GM18502 (cell line): ENCODE data around the gene SAMD3.
"Not testable (repeated sequence)": the region's sequence is repeated elsewhere in the genome, so short reads cannot be mapped to it uniquely, and the experiment has no call there.

ENCODE experiments used
- ATAC-seq: cut with Tn5 transposase; IDR thresholded peaks from one replicate; pipeline ENCODE4 v1.9.1; 2021; ENCODE audit warnings: mild to moderate bottlenecking; ENCODE audit not compliant: unreplicated experiment, poor library complexity

Gene SAMD3

GRCh38 chr6:130138116-130138908 lies 84.4 kb downstream of the SAMD3 start:
- peak; percentile 84 for ATAC-seq

DNA sequence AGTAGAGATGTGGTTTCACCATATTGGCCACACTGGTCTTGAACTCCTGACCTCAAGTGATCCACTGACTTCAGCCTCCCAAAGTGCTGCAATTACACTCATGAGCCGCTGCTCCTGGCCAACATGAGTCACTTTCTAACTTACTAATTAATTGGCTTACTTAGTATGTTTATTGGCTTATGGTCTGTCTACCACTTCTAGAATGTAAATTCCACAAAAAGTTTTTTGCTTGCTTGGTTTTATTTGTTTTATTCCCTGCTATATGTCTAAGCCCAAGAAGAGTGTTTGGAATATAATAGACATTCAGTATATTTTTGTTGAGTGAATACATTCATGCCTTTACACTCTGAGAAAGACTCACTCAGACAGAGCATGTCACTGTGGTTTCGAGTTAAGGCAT lies 86.0 kb downstream of the SAMD3 start:
- no peak for ATAC-seq

GRCh38 chr6:130134582-130134981 lies 88.2 kb downstream of the SAMD3 start:
- ATAC-seq = no peak

DNA sequence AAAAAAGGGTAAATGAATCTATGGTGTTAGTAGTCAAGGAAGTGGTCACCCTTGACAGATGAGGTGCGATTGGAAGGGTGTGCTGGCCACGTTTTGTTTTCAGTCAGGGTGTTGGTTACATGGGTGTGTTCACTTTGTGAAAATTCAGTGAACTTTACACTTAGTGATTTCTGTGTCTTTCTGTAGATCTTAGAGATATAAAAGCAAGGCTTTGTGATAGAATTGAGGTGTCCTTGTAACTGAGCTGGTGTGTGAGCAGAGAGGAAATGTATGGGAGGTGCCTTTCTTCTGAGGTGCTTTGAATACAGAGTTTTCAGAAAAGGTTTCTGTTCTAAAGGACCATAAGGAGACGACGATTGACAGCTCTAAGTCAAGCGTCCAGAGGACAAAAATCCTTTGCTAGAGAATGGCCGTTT lies 90.5 kb downstream of the SAMD3 start:
- ATAC-seq = peak; percentile 78

DNA sequence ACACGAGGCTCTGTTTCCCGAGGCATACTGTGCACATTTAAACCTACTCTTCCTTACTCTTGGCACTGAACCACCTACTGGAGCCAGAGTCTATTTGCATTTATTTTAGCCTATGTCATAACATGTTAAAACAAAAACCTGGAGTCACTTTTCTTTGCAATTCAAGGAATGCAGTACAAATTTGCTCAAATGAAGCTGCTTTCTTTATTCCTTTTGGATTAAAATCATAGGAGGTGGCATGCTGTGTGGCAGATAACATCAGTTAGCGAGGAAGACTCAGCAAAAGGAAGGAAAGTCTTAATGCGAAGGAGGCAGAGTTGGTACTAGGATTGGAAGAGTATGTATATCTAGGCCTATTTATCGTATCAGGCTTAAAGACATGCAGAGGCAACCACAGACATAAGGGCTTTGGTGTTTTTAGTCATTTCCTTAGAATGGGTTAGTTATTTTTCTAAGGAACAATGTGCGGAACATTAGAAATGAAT lies 92.9 kb downstream of the SAMD3 start:
- ATAC-seq = no peak

DNA sequence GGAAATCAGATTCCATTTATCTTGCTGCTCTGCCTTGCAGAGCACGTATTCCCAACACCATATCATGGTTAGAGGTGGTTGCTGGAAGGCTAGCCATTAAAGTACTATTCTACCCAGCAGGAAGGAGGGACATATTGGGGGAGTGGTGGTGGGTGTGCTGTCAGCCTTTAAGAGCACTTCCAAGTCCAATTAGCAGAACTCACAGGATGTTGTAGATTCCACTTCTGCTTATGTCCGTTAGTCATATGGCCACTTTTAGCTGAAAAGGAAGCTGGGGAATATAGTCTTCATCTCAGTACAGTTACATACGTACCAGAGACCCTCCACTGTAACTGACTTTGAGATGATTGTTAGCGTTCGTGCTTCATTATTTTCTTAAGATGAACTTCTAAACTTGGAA lies 94.4 kb downstream of the SAMD3 start:
- ATAC-seq = no peak

DNA sequence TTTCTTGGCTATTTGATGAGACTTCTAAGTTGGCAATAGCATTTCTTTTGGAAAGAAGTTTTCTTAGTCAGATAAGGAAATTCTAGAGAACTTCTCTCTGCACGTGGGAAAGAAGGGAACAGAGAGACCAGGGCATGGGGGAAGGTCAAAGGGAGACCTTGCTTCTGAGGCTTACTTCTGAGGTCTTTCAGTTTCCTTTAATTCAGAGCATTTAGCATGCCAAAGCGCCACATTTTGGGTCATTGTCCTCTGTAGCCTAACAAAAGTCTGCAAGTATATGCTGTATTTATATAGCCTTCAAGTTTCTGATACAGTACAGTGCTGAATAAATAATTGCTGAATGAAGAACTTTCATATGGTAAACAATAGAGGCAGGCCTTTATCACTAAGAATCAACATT lies 95.6 kb downstream of the SAMD3 start:
- no peak for ATAC-seq

DNA sequence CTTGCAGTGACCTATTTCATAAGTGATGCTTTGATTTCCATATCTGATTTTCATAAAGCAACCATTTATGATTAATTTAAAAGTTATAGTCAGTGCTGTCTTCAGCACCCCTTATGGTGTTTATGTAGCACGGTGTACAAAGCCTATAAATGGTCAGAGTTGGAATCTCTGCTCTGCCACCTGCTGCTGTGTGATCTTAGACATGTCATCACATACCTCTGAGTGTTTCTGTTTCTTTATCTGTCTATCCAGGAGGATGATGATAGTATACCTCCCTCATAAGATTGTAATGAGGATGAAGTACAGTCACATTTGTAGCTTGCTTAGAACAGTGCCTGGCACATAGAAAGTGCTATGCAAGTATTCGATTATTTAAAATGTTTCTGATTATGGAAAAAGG lies 100.5 kb downstream of the SAMD3 start:
- ATAC-seq = no peak

DNA sequence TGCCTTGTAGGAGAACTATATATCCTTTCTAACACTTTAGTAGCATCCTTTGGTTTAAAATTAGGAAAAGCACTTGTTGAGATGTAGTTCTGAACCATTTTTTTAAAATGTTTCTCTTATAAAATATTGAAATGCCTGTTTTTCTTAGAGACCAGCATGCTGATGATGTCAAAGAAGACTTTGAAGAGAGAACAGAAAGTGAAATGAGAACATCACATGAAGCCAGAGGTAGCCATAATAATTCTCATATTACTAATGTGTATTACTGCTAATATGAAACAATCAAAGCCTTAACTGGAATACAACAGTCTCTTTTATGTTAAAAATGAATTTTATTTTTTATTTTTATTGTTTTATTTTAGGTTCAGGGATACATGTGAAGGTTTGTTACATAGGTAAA lies 102.0 kb downstream of the SAMD3 start:
- no peak for ATAC-seq

GRCh38 chr6:130119211-130119610 lies 103.5 kb downstream of the SAMD3 start:
- ATAC-seq = no peak

DNA sequence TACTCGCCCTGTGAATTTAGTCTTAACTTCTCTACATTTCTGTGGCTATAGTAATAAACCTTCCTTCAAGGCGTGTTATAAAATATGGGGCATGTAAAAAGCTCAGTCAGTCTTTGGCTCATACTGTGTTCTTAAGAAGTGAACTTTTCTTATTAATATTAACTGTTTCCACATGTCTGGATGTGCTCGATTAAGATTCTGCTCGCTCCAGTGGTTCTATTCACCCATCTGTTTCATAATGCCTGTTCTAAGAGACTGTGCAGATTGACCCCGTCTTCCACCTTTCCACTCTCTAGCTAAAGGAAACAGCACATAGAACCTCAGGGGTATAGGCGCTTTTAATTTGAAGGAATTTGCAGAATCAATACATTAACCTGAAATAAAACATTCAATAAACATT lies 104.5 kb downstream of the SAMD3 start:
- peak; percentile 33 for ATAC-seq

DNA sequence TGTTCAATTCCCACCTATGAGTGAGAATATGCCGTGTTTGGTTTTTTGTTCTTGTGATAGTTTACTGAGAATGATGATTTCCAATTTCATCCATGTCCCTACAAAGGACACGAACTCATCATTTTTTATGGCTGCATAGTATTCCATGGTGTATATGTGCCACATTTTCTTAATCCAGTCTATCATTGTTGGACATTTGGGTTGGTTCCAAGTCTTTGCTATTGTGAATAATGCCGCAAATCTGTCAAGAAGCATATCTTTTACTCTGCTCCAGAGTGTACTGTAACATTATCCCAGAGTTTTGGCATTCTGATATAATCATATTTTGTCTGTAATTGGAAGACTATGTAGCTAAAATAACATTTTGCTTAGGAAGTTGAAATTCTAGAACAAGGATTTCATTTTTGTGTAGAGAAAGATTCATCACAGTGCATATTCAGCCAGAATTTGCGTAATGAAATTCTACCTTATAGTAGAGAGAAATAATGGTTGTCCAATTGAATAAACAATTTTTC lies 105.5 kb downstream of the SAMD3 start:
- ATAC-seq = not testable (repeated sequence)

DNA sequence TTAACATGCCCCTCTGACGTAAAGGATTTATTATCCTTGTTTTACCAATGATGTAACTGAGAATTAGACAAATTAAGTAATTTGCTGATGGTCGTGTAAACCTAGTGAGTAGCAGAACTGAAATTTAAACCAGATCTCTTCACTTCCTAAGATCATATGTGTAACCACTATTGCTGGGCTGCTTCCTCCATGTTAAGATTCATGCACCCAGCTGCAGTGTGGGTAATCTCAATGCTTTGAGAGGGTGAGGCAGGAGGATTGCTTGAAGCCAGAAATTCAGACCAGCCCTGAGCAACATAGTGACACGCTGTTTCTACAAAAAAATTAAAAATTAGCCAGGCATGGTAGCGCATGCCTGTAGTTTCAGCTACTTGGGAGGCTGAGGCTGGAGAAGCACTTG lies 106.5 kb downstream of the SAMD3 start:
- peak; percentile 45 for ATAC-seq

DNA sequence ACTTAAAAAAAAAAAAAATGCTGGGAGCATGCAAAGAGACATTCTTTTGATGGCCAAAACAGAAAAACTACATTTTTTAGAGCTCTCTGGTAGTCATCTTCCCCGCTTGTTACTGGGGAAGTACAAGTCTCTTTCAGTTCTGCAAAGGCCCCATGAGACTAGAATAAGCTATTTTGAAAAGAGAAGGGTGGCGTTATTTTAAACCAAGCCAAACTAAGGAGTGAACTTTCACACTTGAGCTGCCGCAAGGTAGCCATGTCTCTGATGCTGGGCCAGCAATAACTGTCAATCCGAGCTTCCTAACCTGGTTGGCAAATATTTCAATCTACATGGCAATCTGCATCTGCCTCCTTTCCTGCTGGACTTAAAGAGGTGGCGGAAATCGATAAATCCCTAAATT lies 107.7 kb downstream of the SAMD3 start:
- peak; percentile 89 for ATAC-seq

DNA sequence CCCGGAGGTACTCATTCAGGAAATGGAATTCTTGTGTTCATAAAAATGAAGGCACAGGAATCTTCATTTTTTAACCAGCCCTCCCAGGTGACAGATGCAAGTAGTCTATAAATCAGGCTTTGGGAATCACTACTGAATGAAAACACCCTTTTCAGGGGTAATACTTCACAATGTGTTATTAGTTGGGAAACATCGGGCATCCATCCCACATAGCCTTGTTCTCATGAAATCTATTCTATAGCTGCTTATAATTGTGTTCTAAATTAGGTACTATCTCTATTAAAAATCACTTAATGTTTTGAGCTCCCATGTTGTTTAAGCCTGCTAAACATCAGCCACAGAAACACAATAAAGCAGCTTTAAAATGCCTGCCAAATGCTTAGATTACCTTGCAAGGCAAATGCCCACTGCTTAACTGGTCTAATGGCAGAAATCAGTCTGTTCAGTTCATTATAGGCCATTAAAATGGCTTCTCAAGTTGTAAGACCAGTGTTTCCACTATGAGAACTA lies 109.5 kb downstream of the SAMD3 start:
- no peak for ATAC-seq

GRCh38 chr6:130111031-130111430 lies 111.7 kb downstream of the SAMD3 start:
- ATAC-seq = no peak

- no peak for ATAC-seq
Observed at GRCh38 chr6:130107710-130108109, 115.0 kb downstream of the SAMD3 start.

- peak; percentile 93 for ATAC-seq
Observed at GRCh38 chr6:130105996-130106704, 116.6 kb downstream of the SAMD3 start.

GRCh38 chr6:130099119-130099518 lies 123.6 kb downstream of the SAMD3 start:
- no peak for ATAC-seq

- ATAC-seq = no peak
Observed at GRCh38 chr6:130098317-130098716, 124.4 kb downstream of the SAMD3 start.
